Measurements from ENCODE around the gene C19orf85. TPM values are rescaled to one million over a fixed set of nuclear protein-coding genes. Genes with fewer than 3 reads are reported as not detected.

Gene C19orf85
- total RNA-seq, 4 donors from 2014 or later = not detected

GRCh38 chr19:55441319-55441691, 23.2 kb downstream of the C19orf85 start:
- TF ChIP-seq POLR2A (IDR thresholded peaks at IDR 0.05) (no peak), EP300 (IDR thresholded peaks at IDR 0.05) (no peak), POLR2AphosphoS5 (IDR thresholded peaks at IDR 0.05) (no peak)
- TF ChIP-seq, protein P1, sequence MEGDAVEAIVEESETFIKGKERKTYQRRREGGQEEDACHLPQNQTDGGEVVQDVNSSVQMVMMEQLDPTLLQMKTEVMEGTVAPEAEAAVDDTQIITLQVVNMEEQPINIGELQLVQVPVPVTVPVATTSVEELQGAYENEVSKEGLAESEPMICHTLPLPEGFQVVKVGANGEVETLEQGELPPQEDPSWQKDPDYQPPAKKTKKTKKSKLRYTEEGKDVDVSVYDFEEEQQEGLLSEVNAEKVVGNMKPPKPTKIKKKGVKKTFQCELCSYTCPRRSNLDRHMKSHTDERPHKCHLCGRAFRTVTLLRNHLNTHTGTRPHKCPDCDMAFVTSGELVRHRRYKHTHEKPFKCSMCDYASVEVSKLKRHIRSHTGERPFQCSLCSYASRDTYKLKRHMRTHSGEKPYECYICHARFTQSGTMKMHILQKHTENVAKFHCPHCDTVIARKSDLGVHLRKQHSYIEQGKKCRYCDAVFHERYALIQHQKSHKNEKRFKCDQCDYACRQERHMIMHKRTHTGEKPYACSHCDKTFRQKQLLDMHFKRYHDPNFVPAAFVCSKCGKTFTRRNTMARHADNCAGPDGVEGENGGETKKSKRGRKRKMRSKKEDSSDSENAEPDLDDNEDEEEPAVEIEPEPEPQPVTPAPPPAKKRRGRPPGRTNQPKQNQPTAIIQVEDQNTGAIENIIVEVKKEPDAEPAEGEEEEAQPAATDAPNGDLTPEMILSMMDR (IDR thresholded peaks at IDR 0.05) = no peak
- peaks cover 99% of the 10 kb centered on the region for H3K27me3 ChIP-seq
- H3K4me3 ChIP-seq = no peak overlapping the region
- no peaks in the 10 kb centered on the region for H3K36me3 ChIP-seq
- peaks cover 0 to 35% (median 2%) of the 10 kb centered on the region in 3 donors for H3K4me1 ChIP-seq
- no peak for ATAC-seq
- no peaks in the 10 kb centered on the region for H3K9me3 ChIP-seq
- WGBS, 2 donors (ENCODE audit: low coverage in 1 of 2) = 6% methylated on average over 17 of the region's 21 CpGs; no CpG with 5 or more reads in 1 of the 2 donors
- no peak overlapping the region for H3K27ac ChIP-seq

DNA sequence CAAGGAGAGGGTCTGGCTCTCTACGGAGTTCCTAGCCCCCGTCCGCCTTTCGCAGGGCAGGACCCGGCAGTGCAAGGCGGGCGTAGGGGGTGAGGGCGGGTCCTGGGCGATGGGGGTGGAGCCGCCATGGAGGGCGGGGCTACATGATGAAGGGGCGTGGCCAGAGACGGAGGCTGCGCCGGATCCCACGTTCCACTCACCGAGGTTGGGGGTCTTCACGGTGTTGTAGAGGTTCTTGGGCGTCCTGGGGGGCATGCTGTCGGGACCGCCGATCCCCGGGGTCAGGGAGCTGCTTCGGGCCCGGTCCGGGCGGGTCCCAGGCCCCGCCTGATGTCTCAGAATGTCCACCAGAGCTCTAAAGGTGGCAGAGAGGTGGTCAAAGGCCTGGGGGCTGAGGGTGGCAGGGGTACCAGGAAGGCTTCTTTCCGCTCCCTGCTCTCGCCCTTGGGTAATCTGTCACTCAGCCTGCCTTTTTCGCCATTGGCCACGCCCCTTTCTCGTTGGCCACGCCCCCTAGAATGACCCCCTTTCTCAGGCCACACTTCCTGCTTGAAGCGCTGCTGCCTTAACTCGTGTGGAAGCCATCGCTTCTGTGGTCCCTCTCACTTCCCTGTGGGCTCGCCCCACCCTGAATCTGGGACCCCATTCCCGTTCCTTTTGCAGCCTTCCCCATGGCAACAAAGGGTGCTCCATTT, 24.0 kb downstream of the C19orf85 start:
- TF ChIP-seq, protein P1 (IDR thresholded peaks at IDR 0.05) = no peak
- no peak for TF ChIP-seq POLR2AphosphoS5 (IDR thresholded peaks at IDR 0.05)
- no peak for TF ChIP-seq EP300 (IDR thresholded peaks at IDR 0.05)
- TF ChIP-seq POLR2A (IDR thresholded peaks at IDR 0.05) = no peak
- no peak overlapping the region for H3K4me3 ChIP-seq
- no peaks in the 10 kb centered on the region for H3K36me3 ChIP-seq
- ATAC-seq = no peak
- no peak overlapping the region for H3K27ac ChIP-seq
- no peaks in the 10 kb centered on the region for H3K9me3 ChIP-seq
- peaks cover 0 to 35% (median 2%) of the 10 kb centered on the region in 3 donors for H3K4me1 ChIP-seq
- H3K27me3 ChIP-seq = peaks cover 100% of the 10 kb centered on the region
- 10 to 11% methylated on average over 8 to 10 of the region's 39 CpGs for WGBS, 2 donors (ENCODE audit: low coverage in 1 of 2)

DNA sequence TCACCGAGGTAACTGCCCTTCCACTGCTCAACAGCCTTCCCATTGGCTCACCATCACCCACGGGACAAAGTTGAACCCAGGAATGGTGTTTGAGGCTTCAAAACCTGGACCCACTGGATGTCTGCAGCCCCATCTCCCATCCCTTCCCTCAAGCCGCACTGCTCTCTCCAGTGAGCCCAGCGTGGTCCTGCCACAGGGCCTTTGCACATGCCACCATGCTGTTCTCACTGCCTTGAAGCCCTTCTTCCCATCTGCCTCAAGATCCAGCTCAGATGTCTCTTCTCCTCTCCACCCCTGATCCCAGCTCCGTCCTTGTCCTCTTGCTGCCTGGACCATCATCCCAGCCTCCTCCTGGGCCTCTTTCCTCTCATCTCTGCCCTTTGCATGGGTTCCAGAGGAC, 25.5 kb downstream of the C19orf85 start:
- ATAC-seq = no peak
- WGBS, 2 donors (ENCODE audit: low coverage in 1 of 2) = 61 to 78% methylated on average over 3 to 5 of the region's 5 CpGs
- Histone ChIP-seq H3K27me3 (peaks cover 89% of the 10 kb centered on the region), H3K36me3 (no peaks in the 10 kb centered on the region), H3K4me3 (no peak overlapping the region), H3K9me3 (no peaks in the 10 kb centered on the region), H3K4me1 (peaks cover 0 to 35% (median 2%) of the 10 kb centered on the region in 3 donors), H3K27ac (no peak overlapping the region)
- TF ChIP-seq POLR2AphosphoS5 (IDR thresholded peaks at IDR 0.05) (no peak), EP300 (IDR thresholded peaks at IDR 0.05) (no peak), POLR2A (IDR thresholded peaks at IDR 0.05) (no peak)
- TF ChIP-seq, protein P1 (IDR thresholded peaks at IDR 0.05) = no peak

DNA sequence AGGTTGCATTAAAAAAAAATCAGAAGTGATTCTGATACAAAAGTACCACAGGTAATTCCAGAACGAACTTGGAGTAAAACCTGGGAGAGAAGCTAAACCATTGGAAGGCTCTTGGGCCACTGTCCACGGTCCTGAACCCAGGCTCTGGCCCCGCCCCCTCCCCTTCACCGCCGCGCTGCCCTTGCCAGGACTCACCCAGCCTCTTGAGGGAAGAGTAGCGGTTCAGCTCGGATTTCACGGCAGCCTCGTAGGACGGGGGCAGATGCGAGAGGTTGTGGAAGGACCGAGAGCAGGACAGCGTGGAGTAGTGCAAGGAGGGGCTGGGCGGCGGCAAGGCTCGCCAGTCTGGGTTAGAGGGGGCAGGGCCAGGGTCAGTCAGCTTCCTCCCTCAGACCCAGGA, 27.1 kb downstream of the C19orf85 start:
- peaks cover 89% of the 10 kb centered on the region for H3K27me3 ChIP-seq
- no peak overlapping the region for H3K27ac ChIP-seq
- ATAC-seq = no peak
- TF ChIP-seq POLR2AphosphoS5 (IDR thresholded peaks at IDR 0.05) = no peak
- no peak for TF ChIP-seq EP300 (IDR thresholded peaks at IDR 0.05)
- TF ChIP-seq, protein P1 (IDR thresholded peaks at IDR 0.05) = no peak
- TF ChIP-seq POLR2A (IDR thresholded peaks at IDR 0.05) = no peak
- H3K9me3 ChIP-seq = no peaks in the 10 kb centered on the region
- H3K4me3 ChIP-seq = no peak overlapping the region
- WGBS, 2 donors (ENCODE audit: low coverage in 1 of 2) = 0 to 8% methylated on average over 1 to 7 of the region's 17 CpGs
- no peaks in the 10 kb centered on the region for H3K36me3 ChIP-seq
- peaks cover 0 to 32% (median 2%) of the 10 kb centered on the region in 3 donors for H3K4me1 ChIP-seq

DNA sequence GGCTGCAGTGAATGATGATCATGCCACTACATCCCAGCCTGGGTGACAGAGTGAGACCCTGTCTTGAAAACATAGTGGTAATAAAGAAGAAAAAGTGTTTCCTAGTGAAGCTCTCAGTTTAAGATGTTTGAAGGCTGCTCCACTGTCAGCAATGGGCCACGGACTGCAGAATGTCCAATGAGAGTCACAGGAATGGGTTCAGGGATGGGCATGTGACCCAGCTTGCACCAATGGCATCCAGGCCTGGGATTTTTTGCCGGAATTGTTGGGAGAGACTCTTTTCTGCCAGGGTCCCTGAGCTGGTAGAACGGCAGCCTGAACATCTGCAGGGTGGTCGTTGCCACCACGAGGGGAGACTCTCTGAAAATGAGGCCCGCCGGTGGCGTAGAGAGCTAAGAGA, 27.7 kb downstream of the C19orf85 start:
- no peaks in the 10 kb centered on the region for H3K36me3 ChIP-seq
- TF ChIP-seq, protein P1 (IDR thresholded peaks at IDR 0.05) = no peak
- TF ChIP-seq POLR2A (IDR thresholded peaks at IDR 0.05) = no peak
- no peak for TF ChIP-seq EP300 (IDR thresholded peaks at IDR 0.05)
- TF ChIP-seq POLR2AphosphoS5 (IDR thresholded peaks at IDR 0.05) = no peak
- no peak overlapping the region for H3K27ac ChIP-seq
- peaks cover 0 to 26% (median under 1%) of the 10 kb centered on the region in 3 donors for H3K4me1 ChIP-seq
- peaks cover 89% of the 10 kb centered on the region for H3K27me3 ChIP-seq
- ATAC-seq = no peak
- 35 to 50% methylated on average over 4 to 8 of the region's 8 CpGs for WGBS, 2 donors (ENCODE audit: low coverage in 1 of 2)
- H3K4me3 ChIP-seq = no peak overlapping the region
- H3K9me3 ChIP-seq = no peaks in the 10 kb centered on the region

Data from gastroesophageal sphincter (tissue), 4 donors.